Chondrocyte (in vitro differentiated cells): ENCODE measurements around the gene MTFR1L. TPM values are rescaled to one million over a fixed set of nuclear protein-coding genes. Genes with fewer than 3 reads are reported as not detected.

Experiments used
- DNase-seq: peaks from one replicate; pipeline ENCODE4 v3.0.0; 2021; ENCODE audit warnings: mixed read lengths, low spot score
- H3K27ac Mint-ChIP-seq: one replicate; pipeline ENCODE4 v1.8.0; 2021; ENCODE audit warnings: mild to moderate bottlenecking, moderate library complexity, mixed read lengths; ENCODE audit not compliant: unreplicated experiment
- H3K27me3 Mint-ChIP-seq: 2 replicates; pipeline ENCODE4 v1.8.0; 2021; ENCODE audit warnings: low read depth, mixed read lengths
- H3K36me3 Mint-ChIP-seq: 2 replicates; pipeline ENCODE4 v1.8.0; 2021; ENCODE audit warnings: low read depth, mixed read lengths
- H3K4me1 Mint-ChIP-seq: 2 replicates; pipeline ENCODE4 v1.8.0; 2021; ENCODE audit warnings: low read depth, mild to moderate bottlenecking, mixed read lengths
- H3K4me3 Mint-ChIP-seq: one replicate; pipeline ENCODE4 v1.8.0; 2021; ENCODE audit warnings: mild to moderate bottlenecking, moderate library complexity, mixed read lengths; ENCODE audit not compliant: unreplicated experiment
- H3K9me3 Mint-ChIP-seq: 2 replicates; pipeline ENCODE4 v1.8.0; 2021; ENCODE audit warnings: low read depth, mixed read lengths
- total RNA-seq: library from RNA; stranded (reverse); gene quantifications from 3 replicates; pipeline ENCODE4 v1.2.1, GENCODE V29; 2021
- TF ChIP-seq, protein P1 (sequence below): fragments of 200-600 bp; sonication (generic); IDR thresholded peaks from 2 replicates; pipeline ENCODE4 v1.5.0; 2021; ENCODE audit warnings: antibody characterized with exemption, mild to moderate bottlenecking, moderate library complexity

MTFR1L gene
- total RNA-seq, 1 donor from 2014 or later = 51.2 TPM

GRCh38 chr1:25869909-25870606 is 50.3 kb downstream of the MTFR1L start:
- no peak overlapping the region for H3K27ac Mint-ChIP-seq
- peaks cover 6% of the 10 kb centered on the region for H3K36me3 Mint-ChIP-seq
- TF ChIP-seq, protein P1, sequence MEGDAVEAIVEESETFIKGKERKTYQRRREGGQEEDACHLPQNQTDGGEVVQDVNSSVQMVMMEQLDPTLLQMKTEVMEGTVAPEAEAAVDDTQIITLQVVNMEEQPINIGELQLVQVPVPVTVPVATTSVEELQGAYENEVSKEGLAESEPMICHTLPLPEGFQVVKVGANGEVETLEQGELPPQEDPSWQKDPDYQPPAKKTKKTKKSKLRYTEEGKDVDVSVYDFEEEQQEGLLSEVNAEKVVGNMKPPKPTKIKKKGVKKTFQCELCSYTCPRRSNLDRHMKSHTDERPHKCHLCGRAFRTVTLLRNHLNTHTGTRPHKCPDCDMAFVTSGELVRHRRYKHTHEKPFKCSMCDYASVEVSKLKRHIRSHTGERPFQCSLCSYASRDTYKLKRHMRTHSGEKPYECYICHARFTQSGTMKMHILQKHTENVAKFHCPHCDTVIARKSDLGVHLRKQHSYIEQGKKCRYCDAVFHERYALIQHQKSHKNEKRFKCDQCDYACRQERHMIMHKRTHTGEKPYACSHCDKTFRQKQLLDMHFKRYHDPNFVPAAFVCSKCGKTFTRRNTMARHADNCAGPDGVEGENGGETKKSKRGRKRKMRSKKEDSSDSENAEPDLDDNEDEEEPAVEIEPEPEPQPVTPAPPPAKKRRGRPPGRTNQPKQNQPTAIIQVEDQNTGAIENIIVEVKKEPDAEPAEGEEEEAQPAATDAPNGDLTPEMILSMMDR = no peak
- H3K4me1 Mint-ChIP-seq = peaks cover 17% of the 10 kb centered on the region
- no peaks in the 10 kb centered on the region for H3K27me3 Mint-ChIP-seq
- H3K4me3 Mint-ChIP-seq = no peak overlapping the region
- DNase-seq = no peak
- no peaks in the 10 kb centered on the region for H3K9me3 Mint-ChIP-seq

GRCh38 chr1:25870614-25871013 is 50.9 kb downstream of the MTFR1L start:
- no peaks in the 10 kb centered on the region for H3K9me3 Mint-ChIP-seq
- no peak overlapping the region for H3K4me3 Mint-ChIP-seq
- no peak overlapping the region for H3K27ac Mint-ChIP-seq
- no peak for DNase-seq
- TF ChIP-seq, protein P1 = no peak
- H3K4me1 Mint-ChIP-seq = peaks cover 18% of the 10 kb centered on the region
- no peaks in the 10 kb centered on the region for H3K27me3 Mint-ChIP-seq
- H3K36me3 Mint-ChIP-seq = peaks cover 5% of the 10 kb centered on the region

DNA sequence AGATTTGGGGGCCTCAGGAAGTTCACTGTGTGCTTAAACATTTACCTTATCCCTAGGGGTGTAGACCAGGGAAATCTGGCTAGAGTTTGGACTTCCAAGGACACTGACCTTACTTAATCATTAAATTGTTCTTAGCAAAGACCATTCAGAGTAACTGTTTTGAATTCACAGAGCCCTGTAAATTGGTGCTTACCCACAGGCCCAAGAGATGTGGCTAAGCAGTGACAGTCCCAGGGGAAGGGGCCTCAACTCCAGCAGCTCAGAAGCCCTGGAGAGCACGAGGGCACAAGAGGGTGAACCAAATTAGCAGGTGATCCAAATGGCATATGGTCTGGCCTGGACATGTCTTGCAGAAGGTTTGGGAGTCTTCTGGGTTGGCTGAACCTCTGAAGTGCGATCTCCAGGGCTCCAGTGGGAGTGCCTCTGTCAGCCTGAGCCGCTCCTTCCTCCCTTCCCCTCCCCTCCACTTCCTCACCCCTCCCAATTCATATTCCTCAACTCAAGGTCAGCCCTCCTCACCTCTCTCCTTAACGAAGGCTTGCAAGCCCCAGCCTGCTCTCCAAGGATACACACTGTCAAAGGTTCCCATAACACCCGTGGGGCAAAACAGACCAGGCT is 51.4 kb downstream of the MTFR1L start:
- H3K9me3 Mint-ChIP-seq = no peaks in the 10 kb centered on the region
- H3K4me3 Mint-ChIP-seq = no peak overlapping the region
- H3K4me1 Mint-ChIP-seq = peaks cover 21% of the 10 kb centered on the region
- H3K36me3 Mint-ChIP-seq = peaks cover 2% of the 10 kb centered on the region
- TF ChIP-seq, protein P1 = no peak
- no peaks in the 10 kb centered on the region for H3K27me3 Mint-ChIP-seq
- no peak overlapping the region for H3K27ac Mint-ChIP-seq
- DNase-seq = no peak

DNA sequence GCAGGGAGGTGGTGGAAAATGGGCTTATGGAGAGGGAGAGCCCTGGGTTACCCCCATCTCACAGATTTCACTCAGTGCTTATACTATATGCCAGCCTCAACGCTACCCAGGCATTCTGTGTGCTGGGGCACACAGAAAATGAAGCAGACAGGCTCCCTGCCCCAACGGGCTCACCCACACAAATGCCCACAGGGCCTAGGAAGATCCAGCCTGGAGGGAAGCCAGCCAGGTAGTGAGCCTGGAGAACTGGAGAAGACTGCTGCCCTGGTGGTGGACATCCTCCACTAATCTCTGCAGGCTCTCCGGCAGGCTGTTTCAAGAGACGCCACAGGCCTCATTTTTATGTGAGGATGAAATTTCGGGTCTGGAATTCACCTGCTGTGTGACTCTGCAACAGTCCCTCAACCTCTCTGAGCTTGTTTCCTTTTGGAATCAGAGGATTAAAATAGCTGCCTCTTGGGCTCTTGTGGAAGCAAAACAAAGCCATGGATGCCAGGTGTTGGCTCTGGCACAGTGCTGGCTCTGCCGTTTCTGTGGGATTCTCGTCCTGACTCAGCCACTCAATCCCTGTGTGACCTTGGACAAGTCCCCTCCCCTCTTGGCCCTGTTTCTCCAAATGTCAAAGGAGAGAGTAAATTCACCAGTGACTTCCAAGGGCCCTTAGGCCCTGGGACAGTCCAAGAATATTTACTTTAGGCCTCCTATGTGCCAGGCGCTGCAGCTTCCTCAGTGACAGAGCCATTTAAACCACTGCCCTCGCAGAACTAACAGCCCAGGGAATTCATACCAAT is 52.1 kb downstream of the MTFR1L start:
- no peak for DNase-seq
- Mint-ChIP-seq H3K9me3 (no peaks in the 10 kb centered on the region), H3K27ac (no peak overlapping the region), H3K4me3 (no peak overlapping the region), H3K36me3 (peaks cover 1% of the 10 kb centered on the region), H3K27me3 (no peaks in the 10 kb centered on the region), H3K4me1 (peaks cover 23% of the 10 kb centered on the region)
- TF ChIP-seq, protein P1 = no peak

DNA sequence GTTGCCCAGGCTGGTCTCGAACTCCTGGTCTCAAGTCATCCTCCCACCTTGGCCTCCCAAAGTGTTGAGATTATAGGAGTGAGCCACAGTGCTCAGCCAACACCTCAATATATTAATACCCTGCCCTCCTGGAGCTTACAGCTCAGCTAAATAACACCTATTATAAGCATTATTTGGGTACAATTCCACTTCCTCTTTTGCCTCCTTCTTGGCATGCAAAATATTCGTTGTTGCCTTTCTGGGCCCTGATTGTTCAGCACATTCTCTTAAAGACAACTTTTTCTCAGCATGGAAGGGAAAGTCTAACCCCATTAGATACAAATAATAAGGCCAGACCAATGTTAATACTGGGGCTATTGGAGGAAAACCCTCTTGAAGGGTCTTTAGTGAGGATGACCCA is 53.0 kb downstream of the MTFR1L start:
- H3K27ac Mint-ChIP-seq = no peak overlapping the region
- TF ChIP-seq, protein P1 = no peak
- H3K27me3 Mint-ChIP-seq = no peaks in the 10 kb centered on the region

More for the DNA sequence above, 53.0 kb downstream of the MTFR1L start:
- no peaks in the 10 kb centered on the region for H3K36me3 Mint-ChIP-seq
- H3K9me3 Mint-ChIP-seq = no peaks in the 10 kb centered on the region
- DNase-seq = no peak
- peaks cover 23% of the 10 kb centered on the region for H3K4me1 Mint-ChIP-seq
- no peak overlapping the region for H3K4me3 Mint-ChIP-seq
